HCEC 1CT (cell line): Measurements from ENCODE around the gene TUBB3.
"Not testable (repeated sequence)": the region's sequence is repeated elsewhere in the genome, so short reads cannot be mapped to it uniquely, and the experiment has no call there.

ENCODE experiments used
- DNase-seq: peaks from one replicate; pipeline ENCODE4 v3.0.0-alpha.2; 2017

The TUBB3 gene

GRCh38 chr16:89922884-89923639 is at the start of gene TUBB3:
Gene TUBB3 (plus strand): TSS chr16:89923342. CDS start chr16:89923402, 60 bp downstream.
- DNase-seq: peak; percentile 82

DNA sequence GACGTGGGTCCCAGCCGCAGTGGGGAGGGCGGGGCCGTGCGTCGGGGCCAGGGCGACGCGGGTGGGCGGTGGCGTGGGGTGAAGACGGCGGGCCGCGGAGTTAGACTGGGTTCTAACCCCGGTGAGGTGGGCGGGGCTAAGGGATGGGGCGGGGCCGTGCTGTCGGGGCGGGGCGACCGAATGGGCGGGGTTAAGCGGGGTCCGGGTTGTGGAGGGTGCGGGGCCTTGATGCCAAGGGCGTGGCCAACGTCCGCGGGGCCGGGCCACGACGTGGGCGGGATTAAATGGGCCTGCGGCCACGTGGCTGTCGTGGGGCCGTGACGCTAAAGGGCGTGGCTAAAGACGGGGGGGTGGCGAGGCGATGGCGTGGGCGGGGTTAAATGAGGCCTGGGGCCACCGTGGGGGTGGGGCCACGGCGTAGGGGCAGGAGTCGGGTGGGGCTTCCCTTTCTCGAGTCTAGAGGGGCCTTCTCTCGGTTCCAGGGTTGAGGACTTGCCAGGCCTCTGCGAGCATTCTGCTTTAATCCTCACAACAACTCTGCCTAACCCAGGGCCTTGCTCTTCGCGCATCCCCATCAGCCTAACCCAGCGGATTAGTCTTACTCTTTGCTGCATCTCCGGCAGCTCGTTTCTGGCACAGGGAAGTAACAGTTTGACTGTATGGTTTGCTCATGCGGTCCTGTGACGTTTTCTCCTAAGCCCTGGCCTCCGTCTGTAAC is 49.0 kb upstream of the TUBB3 start:
- DNase-seq: peak; percentile 89

GRCh38 chr16:89879123-89879522 is 44.0 kb upstream of the TUBB3 start:
- DNase-seq: not testable (repeated sequence)

- DNase-seq: no peak
Observed at GRCh38 chr16:89880477-89881367, 42.4 kb upstream of the TUBB3 start.

DNA sequence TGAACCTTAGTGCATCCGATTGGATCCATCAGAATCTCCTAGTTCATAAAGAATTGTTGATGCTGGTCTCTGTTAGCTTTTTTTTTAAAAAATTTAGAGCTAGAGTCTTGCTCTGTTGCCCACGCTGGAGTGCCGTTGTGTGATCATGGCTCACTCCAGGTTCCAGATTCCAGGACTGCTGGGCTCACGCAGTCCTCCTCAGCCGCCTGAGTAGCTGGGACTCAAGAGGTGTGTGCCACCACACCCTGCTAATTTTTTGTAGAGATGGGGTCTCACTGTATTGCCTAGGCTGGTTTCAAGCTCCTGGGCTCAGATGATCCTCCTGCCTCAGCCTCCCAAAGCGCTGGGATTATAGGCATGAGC is 41.8 kb upstream of the TUBB3 start:
- DNase-seq: no peak

DNA sequence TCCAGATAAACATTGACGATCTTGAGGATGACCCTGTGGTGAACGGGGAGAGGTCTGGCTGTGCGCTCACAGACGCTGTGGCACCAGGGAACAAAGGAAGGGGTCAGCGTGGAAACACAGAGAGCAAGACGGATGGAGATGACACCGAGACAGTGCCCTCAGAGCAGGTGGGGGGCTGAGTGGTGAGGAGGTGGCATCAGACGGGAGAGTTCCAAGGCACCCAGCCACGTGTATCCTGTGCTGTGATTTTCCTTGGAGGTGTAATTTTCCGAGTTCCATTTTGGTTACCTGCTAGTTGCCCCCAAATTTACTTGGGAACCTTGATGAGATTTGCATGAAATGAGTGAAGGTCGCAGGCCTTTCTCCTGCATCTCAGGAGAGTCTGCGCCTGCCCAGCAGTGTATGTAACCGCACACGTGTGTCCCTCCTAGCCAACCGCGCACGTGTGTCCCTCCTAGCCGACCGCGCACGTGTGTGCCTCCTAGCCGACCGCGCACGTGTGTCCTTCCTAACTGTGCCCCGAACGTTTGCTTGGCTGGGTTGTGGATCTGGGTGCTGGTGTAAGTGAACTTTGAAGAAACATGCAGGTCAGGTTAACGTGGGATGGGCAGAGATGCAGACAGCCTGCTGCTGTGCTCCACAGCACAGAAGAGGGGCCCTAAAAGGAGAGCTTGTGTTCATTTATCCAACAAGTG is 39.6 kb upstream of the TUBB3 start:
- DNase-seq: no peak

GRCh38 chr16:89884041-89884421 is 39.1 kb upstream of the TUBB3 start:
- no peak for DNase-seq

- no peak for DNase-seq
Observed at GRCh38 chr16:89887243-89887642, 35.9 kb upstream of the TUBB3 start.

GRCh38 chr16:89890200-89890599 is 32.9 kb upstream of the TUBB3 start:
- no peak for DNase-seq

DNA sequence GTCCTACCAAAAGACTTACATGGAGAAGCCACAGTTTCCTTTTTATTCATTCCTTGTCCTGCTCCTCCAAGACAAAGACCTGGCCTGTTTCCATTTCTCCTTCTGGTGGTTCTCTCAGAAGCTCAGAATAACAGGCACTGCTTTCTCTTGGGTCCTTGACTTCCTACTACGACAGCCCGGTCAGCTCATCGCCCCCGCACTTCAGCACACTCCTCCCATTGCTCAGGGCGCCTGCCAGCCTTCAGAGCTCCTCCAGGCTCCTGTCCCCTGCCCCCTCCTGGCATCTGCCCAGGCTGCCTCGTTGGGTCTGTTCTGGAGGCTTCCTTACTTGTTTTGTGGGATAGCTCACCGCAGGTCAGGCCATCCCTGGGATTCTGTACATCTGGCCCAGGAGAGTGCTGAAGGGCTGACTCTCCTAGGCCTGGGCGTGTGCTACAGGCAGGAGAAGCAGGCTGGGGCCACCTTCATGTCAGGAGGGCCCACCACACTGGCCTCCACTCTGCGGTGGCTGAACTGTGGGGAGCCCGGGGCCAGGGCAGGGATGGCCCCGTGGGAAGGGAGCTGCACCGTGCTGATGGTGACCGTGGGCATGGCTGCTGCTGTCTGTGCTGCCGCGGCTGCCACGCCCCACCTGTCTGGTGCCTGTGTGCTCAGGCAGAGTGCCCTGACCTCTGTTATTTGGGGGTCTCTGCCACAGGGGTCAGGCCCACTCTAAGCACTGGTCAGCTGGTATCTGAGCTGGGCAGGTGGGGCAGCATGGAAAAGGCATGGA is 32.1 kb upstream of the TUBB3 start:
- DNase-seq: no peak

DNA sequence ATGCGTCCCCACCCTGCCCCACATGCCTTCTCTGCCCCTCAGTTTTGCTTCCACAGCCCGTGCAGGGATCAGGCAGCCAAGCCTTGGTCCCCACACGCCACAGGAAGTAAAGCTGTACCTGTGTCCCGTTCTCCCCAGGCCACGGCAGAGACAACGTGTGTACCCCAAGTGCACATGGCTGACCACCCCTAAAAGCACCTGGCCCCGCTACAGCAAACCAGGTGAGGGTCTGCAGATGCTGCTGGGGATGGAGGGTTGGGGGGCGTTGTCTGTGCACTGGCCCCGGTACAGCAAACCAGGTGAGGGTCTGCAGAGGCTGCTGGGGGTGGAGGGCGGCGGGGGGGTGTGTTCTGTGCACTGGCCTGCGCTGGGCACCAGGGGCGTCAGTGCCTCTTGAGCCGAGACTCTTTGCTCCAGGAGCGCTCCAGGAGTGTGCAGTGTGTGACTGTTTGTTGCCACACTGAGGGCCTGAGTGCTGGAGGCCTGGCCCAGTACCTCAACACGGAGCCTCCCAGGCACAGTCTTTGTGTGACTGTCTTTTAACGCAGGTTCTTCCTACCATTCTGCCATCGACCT is 31.0 kb upstream of the TUBB3 start:
- no peak for DNase-seq

- no peak for DNase-seq
Observed at GRCh38 chr16:89892635-89893034, 30.5 kb upstream of the TUBB3 start.

DNA sequence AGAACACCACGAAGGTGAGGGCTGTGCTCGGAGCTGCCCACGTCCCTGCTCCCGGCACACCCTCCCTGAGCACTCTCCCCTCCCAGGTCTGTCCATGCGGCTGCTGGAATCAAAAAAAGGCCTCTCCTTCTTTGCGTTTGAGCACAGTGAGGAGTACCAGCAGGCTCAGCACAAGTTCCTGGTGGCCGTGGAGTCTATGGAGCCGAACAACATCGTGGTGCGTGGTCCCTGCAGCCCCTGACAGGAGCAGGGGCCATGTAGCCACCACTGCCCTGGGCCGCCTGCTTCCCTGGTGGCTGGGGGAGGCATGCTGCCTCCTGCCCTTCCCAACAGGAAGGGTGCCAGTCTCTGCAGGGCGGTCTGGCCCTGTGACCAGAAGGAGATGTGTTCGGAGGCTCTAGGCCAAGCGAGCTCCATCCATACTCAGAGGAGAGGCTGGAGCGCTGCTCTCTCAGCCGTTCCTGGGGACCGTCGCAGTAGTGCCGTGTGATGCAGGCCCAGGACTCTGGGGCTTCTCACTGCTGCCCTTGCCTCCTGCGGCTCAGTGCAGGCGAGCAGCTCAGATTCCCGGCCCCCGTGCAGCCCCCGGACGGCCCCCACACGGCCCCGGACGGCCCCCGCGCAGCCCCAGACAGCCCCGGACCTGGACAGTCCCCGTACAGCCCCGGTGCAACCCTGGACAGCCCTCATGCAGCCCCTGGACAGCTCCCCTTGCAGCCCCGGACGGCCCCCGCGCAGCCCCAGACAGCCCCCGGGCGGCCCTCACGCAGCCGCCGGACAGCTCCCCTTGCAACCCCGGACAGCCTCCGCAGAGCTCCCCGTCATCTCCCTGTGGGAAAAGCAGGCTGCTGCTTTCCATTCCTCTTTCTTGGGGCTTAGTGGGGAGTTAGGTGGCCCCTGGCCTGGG is 29.2 kb upstream of the TUBB3 start:
- no peak for DNase-seq

DNA sequence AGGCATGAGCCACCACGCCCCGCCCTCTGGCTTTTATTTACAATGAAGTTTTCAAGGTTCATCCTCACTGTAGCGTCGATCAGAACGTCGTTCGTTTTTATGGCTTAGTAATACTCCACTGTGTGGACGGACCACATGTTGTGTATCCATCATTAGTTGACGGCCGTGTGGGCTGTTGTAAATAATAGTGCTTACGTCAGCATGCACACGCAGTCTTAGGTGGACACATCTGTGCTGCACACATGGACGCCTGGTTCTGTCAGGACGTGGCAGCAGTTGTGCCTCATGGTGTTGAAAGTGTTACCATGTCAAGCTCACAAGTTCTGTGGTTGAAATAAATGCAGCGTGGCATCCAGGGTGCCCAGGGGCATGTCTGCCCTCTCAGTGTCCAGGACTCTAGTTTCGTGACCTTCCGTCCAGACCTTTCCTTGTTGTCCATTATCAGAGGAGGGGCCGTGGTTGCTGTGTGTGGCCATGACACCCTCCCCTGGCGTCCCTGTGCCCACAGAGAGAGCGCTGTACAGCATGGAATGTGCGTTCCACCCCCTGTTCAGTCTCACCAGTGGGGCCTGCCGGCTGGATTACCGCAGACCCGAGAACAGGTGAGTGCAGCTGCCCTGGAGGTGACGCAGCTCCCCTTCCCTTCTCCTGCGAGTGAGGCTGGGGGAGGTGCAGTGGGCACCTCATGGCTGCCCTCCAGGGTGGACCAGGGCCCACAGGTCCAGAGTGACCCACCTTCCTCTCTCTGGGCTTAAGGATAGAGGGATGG is 27.5 kb upstream of the TUBB3 start:
- DNase-seq: no peak

- no peak for DNase-seq
Observed at GRCh38 chr16:89897204-89897603, 25.9 kb upstream of the TUBB3 start.

GRCh38 chr16:89898201-89898967 is 24.8 kb upstream of the TUBB3 start:
- no peak for DNase-seq

DNA sequence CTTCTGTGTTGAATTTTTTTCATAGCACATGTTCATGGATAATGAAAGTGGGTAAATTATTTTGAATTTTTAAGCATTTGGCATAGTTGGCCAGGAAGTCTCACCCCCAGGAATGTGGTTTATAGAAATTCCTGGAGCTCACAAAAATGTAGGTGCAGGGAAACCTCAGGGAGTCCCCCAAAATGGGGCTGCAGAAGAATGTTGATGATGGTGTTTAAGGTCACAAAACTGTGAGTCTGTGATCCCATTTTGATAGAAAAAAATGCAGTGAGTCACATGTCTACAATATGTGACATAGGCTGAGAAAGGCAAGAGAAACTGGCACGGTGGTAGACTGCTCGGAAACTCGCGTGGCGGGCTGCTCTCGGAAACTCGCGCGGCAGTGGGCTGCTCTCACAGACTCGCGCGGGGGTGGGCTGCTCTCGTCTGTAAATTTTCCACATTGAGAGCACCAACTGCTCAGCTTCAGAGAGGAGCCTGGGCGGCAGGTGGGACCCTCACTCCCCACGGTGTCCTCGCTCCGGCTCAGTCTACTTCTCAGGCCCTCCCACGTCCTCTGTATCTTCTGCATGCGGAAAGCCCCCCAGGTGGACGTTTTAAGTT is 23.2 kb upstream of the TUBB3 start:
- no peak for DNase-seq

- DNase-seq: no peak
Observed at GRCh38 chr16:89900885-89901284, 22.3 kb upstream of the TUBB3 start.

GRCh38 chr16:89902980-89903379 is 20.2 kb upstream of the TUBB3 start:
- DNase-seq: no peak
